ENCODE results near the gene CD6. TPM values are rescaled to one million over a fixed set of nuclear protein-coding genes. Genes with fewer than 3 reads are reported as not detected.

The CD6 gene
- total RNA-seq, 1 donor from 2014 or later, result 0.23 TPM

DNA sequence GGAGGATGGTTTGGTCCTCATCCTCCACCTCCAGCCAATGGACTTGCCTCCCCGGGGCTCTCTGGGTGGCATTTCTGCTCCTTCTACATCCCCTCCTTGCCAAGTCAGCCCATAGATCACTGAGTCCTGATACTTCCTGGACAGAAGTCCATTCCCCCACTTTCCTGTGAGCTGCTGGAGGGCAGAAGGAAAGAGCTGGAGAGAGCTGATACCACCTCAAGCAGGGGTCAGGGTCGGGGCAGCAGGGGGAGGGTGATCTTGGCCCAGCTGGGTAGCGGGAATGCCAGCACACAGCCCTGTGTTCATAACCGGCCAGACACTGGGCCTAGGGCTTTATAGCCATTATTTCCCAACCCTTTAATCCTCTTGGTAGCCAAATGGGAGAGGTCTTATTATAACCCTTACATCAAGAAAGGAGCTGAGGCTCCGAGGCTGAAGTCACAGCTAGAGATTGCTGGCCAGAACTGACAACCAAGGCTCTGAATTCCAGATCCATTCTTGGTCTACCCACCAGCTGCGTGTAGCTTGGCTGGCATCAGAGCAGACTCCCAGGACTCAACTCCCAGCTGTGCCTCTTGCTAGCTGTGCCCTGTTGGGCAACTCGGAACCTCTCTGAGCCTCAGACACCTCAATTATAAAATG is 39.9 kb downstream of the CD6 start:
- TF ChIP-seq, protein P1, sequence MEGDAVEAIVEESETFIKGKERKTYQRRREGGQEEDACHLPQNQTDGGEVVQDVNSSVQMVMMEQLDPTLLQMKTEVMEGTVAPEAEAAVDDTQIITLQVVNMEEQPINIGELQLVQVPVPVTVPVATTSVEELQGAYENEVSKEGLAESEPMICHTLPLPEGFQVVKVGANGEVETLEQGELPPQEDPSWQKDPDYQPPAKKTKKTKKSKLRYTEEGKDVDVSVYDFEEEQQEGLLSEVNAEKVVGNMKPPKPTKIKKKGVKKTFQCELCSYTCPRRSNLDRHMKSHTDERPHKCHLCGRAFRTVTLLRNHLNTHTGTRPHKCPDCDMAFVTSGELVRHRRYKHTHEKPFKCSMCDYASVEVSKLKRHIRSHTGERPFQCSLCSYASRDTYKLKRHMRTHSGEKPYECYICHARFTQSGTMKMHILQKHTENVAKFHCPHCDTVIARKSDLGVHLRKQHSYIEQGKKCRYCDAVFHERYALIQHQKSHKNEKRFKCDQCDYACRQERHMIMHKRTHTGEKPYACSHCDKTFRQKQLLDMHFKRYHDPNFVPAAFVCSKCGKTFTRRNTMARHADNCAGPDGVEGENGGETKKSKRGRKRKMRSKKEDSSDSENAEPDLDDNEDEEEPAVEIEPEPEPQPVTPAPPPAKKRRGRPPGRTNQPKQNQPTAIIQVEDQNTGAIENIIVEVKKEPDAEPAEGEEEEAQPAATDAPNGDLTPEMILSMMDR (conservative IDR thresholded peaks at IDR 0.05; ENCODE audit: low read depth, low read length), result no peak
- DNase-seq (ENCODE audit: low read depth), result no peak
- H3K4me3 ChIP-seq (ENCODE audit: low read depth, low read length), result no peak overlapping the region

DNA sequence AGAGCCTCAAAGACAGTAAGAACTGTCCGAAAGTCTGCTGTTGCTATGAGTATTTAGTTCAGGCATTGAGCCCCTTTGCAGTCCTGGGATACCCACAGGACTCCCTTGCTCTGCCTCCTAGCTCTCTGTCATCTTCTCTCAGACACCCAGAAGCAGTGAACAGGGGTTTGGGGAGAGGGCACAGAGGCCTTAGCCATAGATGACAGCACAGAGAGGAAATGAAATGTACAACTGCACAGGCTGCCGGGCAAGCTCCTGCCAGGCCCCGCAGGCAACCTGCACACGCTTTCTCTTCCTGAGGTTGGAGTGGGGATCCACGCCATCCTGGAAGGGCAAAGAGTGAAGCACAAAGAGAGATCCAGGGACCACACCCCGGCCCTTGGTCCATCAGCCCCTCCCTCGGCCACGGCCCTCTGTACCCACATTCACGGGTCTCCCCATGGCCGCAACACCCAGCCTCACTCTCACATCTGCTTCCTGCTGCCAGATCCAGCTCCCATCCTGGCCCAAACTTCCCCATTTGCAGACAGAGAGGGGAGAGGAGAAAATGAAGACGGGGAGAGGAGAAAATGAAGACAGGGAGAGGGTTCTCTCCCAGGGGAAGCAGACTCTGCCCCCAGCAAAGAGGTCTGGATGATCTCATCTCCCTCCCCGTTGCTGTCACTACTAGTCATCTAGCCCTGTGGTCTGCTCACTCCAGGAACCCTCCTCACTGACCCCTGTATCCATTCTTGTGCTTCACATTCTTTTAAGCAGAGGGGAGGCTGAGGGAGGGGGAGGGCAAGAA is 40.7 kb downstream of the CD6 start:
- TF ChIP-seq, protein P1 (conservative IDR thresholded peaks at IDR 0.05; ENCODE audit: low read depth, low read length), result no peak
- no peak for DNase-seq (ENCODE audit: low read depth)

DNA sequence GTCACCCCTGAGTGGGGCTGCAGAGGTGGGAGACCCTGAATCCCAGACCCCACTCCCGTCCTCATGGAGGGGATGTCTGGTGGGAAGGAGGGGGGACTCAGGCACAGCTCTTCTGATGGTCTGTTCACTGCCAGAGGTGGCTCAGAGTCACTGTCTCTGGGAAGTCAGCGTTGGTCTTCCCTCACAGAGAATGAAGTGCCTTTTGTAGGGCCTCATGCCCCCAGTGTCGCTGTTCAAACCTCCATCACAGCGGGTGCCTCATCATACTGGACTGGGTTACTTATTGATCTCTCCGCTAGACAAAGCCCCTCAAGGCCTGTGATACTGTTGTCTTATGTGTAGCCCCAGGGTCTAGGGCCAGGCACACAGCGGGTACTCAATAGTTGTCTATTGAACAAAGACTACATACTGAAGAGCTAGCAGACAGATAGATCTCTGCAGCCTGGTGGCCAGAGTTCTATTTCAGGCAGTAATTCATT is 41.3 kb downstream of the CD6 start:
- TF ChIP-seq, protein P1 (conservative IDR thresholded peaks at IDR 0.05; ENCODE audit: low read depth, low read length), result no peak
- H3K4me3 ChIP-seq (ENCODE audit: low read depth, low read length), result no peak overlapping the region
- DNase-seq (ENCODE audit: low read depth), result no peak

More for the DNA sequence above, 40.7 kb downstream of the CD6 start:
- H3K4me3 ChIP-seq (ENCODE audit: low read depth, low read length), result no peak overlapping the region

DNA sequence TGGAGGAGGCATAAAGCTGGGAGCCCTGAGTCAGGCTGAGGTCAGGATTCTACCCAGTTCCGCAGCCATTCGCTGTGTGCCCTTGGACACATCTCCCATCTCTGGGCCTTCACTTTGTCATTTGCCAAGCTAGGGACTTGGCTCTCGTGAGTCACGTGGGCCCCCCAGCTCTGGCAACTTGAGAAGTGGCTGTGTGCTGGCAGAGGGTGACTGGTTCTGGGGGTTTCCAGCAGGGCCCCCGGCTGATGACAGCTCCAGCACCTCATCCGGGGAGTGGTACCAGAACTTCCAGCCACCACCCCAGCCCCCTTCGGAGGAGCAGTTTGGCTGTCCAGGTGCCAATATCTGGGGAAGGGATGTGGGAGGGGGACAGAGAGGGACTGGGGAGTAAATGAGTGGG is 46.6 kb downstream of the CD6 start:
- DNase-seq (ENCODE audit: low read depth), result no peak

DNA sequence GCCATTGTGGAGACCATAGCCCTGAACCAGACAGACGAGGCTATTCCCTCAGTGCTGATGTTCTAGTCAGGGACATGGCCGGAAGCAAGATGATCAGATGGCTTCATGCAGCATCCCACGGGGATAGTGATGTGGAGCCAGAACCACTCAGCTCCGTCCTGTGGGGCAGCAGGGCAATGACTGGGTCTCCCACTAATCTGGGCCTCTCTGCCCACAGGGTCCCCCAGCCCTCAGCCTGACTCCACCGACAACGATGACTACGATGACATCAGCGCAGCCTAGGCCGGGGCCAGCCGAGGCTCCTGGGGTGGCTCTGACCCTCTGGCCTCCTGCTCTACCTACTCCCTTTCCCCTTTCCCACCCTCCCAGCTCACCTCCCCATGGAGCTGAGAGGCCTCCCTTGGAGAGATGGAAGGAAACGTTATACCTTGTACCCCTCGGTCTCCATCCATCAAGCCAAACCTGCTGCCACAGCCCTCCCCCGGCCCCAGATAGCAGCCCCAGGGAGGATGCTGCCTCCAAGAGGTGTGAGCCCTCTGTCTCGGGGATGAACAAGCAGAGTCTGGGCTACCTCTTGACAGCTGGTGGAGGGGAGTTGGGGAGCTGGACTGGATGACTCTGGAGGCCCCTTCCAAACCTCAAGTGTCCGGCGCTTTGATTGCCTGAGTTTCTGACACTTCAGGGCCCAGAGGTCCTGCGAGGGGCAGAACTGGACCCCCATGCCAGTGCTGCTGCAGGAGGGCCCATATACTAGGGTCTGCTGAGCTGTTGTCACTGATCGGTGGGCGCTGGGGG is 47.8 kb downstream of the CD6 start:
- no peak overlapping the region for H3K4me3 ChIP-seq (ENCODE audit: low read depth, low read length)
- DNase-seq (ENCODE audit: low read depth), result no peak
- TF ChIP-seq, protein P1 (conservative IDR thresholded peaks at IDR 0.05; ENCODE audit: low read depth, low read length), result no peak

More for the DNA sequence above, 46.6 kb downstream of the CD6 start:
- H3K4me3 ChIP-seq (ENCODE audit: low read depth, low read length), result no peak overlapping the region
- TF ChIP-seq, protein P1 (conservative IDR thresholded peaks at IDR 0.05; ENCODE audit: low read depth, low read length), result no peak

DNA sequence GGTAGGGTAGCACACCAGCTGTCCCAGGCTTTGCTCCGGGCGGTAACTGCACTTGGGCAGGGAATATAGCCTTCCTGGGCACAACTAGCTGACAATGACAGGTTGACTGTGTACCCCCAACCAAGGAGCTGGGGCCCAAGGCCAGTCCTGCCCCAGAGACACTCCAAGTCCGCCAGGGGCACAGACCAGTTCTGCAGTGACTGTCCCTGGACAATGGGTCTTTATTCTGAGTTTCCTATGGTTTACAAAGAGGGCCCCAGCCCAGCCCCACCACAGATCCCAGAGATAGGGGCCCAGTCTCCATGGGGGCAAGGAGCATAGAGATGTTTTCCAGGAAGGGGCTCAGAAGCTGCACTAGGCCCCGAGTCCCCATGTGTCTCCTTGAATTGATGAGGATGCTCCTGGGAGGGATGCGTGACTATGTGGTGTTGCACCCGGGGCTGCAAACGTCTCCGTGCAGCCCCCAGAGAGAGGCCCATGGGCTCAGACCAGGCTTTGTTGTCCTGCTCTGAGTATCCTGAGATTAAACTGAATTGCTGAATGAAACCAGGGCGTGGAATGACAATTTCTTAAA is 48.4 kb downstream of the CD6 start:
- TF ChIP-seq, protein P1 (conservative IDR thresholded peaks at IDR 0.05; ENCODE audit: low read depth, low read length), result no peak
- DNase-seq (ENCODE audit: low read depth), result no peak
- H3K4me3 ChIP-seq (ENCODE audit: low read depth, low read length), result no peak overlapping the region

Data from epithelial cell of proximal tubule (primary cell).